ENCODE data around the gene DGLUCY. TPM values are rescaled to one million over a fixed set of nuclear protein-coding genes. Genes with fewer than 3 reads are reported as not detected.
"Not testable (repeated sequence)": the region's sequence is repeated elsewhere in the genome, so short reads cannot be mapped to it uniquely, and the experiment has no call there.

DGLUCY gene
- total and polyA plus RNA-seq, 2 donors (not counting 1 experiment from before 2014, with no cell fraction given), result 91.5 to 103 TPM

- ChIA-PET CTCF (interaction anchor here (0.9 to 6.1 kb wide), 6 partner anchors 15 to 66 kb away, joined by 3 to 42 read pairs (median 6); no protein-coding TSS in a partner anchor), POLR2A (interaction anchor here (0.7 to 2.6 kb wide), 3 partner anchors 7 to 184 kb away, joined by 3 to 8 read pairs (median 3); no protein-coding TSS in a partner anchor)
- Histone ChIP-seq H3K27ac (ENCODE audit: low read length in 2 of 2) (no peak overlapping the region), H3K4me3 (ENCODE audit: control extremely low read depth in 1 of 5, extremely low read depth in 1 of 5, insufficient read depth in 1 of 5, low read depth in 2 of 5, low read length in 4 of 5) (no peak overlapping the region), H3K4me2 (replicated peaks; ENCODE audit: low read depth, low read length, poor library complexity, severe bottlenecking) (peak overlapping the region; percentile 79), H2AFZ (ENCODE audit: insufficient read depth, low read depth, low read length, poor library complexity, severe bottlenecking) (no peak overlapping the region), H3K36me3 (replicated peaks in 1 of 2; ENCODE audit: control extremely low read depth in 1 of 2, control insufficient read depth in 1 of 2, extremely low read depth in 1 of 2, insufficient read depth in 2 of 2, low read length in 1 of 2) (no peaks in the 10 kb centered on the region), H3K79me2 (ENCODE audit: control insufficient read depth, insufficient read depth, low read length) (peaks cover 8% of the 10 kb centered on the region), H3K4me1 (ENCODE audit: control insufficient read depth in 2 of 2, insufficient read depth in 2 of 2, low read length in 2 of 2) (peaks cover 51 to 60% of the 10 kb centered on the region in 2 donors), H4K20me1 (ENCODE audit: control insufficient read depth, insufficient read depth, low read length, poor library complexity, severe bottlenecking) (no peaks in the 10 kb centered on the region), H3K9ac (ENCODE audit: low read length) (no peak overlapping the region), H3K27me3 (replicated peaks in 1 of 4; ENCODE audit: control extremely low read depth in 1 of 4, control insufficient read depth in 3 of 4, insufficient read depth in 4 of 4, low read length in 3 of 4) (no peaks in the 10 kb centered on the region), H3K9me3 (ENCODE audit: control extremely low read depth in 1 of 3, control insufficient read depth in 2 of 3, insufficient read depth in 1 of 3, low read length in 2 of 3) (no peaks in the 10 kb centered on the region)
- Mint-ChIP-seq H3K4me1 (peaks cover 64% of the 10 kb centered on the region), H3K27me3 (no peaks in the 10 kb centered on the region), H3K27ac (peak overlapping the region; percentile 47), H3K4me3 (no peak overlapping the region), H3K9me3 (ENCODE audit: insufficient read depth) (no peaks in the 10 kb centered on the region)
- no peak for TF ChIP-seq CTCF (IDR thresholded peaks at IDR 0.05)
- TF ChIP-seq EZH2 (IDR thresholded peaks at IDR 0.05; ENCODE audit: borderline replicate concordance, insufficient read depth, low read depth, low read length, poor library complexity, severe bottlenecking), result no peak
- ATAC-seq (ENCODE audit: low read depth), result no peak
- 80% methylated on average over 8 of the region's 9 CpGs for WGBS (ENCODE audit: insufficient coverage)
- intact Hi-C loops (cut with micrococcal nuclease), result loop anchor here (10.0 kb wide), 1 partner anchor 230 kb away; no protein-coding TSS in a partner anchor
- no peak for DNase-seq
These were observed 131.2 kb downstream of the DGLUCY start for GRCh38 chr14:91245029-91245428.

- not testable (repeated sequence) for ATAC-seq (ENCODE audit: low read depth)
- WGBS (ENCODE audit: insufficient coverage), result 96% methylated on average over 7 of the region's 8 CpGs
These were observed 131.7 kb downstream of the DGLUCY start for GRCh38 chr14:91245616-91246015.

More at GRCh38 chr14:91245616-91246015, 131.7 kb downstream of the DGLUCY start:
- H3K27me3 Mint-ChIP-seq; H3K27ac Mint-ChIP-seq; H3K4me3 Mint-ChIP-seq; H3K4me3 ChIP-seq (ENCODE audit: control extremely low read depth in 1 of 5, extremely low read depth in 1 of 5, insufficient read depth in 1 of 5, low read depth in 2 of 5, low read length in 4 of 5); H2AFZ ChIP-seq (ENCODE audit: insufficient read depth, low read depth, low read length, poor library complexity, severe bottlenecking); H3K9me3 ChIP-seq (ENCODE audit: control extremely low read depth in 1 of 3, control insufficient read depth in 2 of 3, insufficient read depth in 1 of 3, low read length in 2 of 3); H3K27ac ChIP-seq (ENCODE audit: low read length in 2 of 2); POLR2A ChIA-PET; H3K9ac ChIP-seq (ENCODE audit: low read length); H3K79me2 ChIP-seq (ENCODE audit: control insufficient read depth, insufficient read depth, low read length); DNase-seq; H3K9me3 Mint-ChIP-seq (ENCODE audit: insufficient read depth); H3K27me3 ChIP-seq (replicated peaks in 1 of 4; ENCODE audit: control extremely low read depth in 1 of 4, control insufficient read depth in 3 of 4, insufficient read depth in 4 of 4, low read length in 3 of 4); H3K4me2 ChIP-seq (replicated peaks; ENCODE audit: low read depth, low read length, poor library complexity, severe bottlenecking); H3K36me3 ChIP-seq (replicated peaks in 1 of 2; ENCODE audit: control extremely low read depth in 1 of 2, control insufficient read depth in 1 of 2, extremely low read depth in 1 of 2, insufficient read depth in 2 of 2, low read length in 1 of 2); H4K20me1 ChIP-seq (ENCODE audit: control insufficient read depth, insufficient read depth, low read length, poor library complexity, severe bottlenecking): not testable (repeated sequence)
- peaks cover 57 to 65% of the 10 kb centered on the region in 2 donors for H3K4me1 ChIP-seq (ENCODE audit: control insufficient read depth in 2 of 2, insufficient read depth in 2 of 2, low read length in 2 of 2)
- intact Hi-C loops (cut with micrococcal nuclease), result loop anchor here (10.0 kb wide), 1 partner anchor 231 kb away; no protein-coding TSS in a partner anchor
- peaks cover 68% of the 10 kb centered on the region for H3K4me1 Mint-ChIP-seq
- CTCF ChIA-PET, result interaction anchor here (3.1 kb wide), 1 partner anchor 16 kb away, joined by 11 read pairs; no protein-coding TSS in a partner anchor
